ENCODE measurements around the gene IL18.
"Not testable (repeated sequence)": the region's sequence is repeated elsewhere in the genome, so short reads cannot be mapped to it uniquely, and the experiment has no call there.

Gene IL18

DNA sequence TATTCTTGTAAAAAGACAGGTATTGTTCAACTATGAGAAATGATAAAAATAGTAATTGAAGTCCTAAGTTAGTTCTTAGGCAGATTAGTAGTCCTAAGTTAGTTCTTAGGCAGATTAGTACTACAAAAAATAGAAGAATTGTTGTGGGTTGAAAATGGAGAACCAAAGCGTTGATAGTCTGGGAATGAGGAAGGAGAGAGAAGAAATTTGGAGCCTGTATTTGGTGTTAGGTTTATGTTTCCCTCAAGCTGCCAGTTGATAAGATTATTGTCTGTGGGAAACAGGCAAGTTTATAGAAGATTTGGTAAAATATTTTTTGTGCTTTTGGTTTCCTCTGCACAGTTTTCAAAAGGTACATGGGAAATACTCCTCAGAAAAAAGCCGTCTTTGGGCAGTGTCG lies 15.0 kb upstream of the IL18 start:
- Mint-ChIP-seq H3K4me3 (no peak overlapping the region), H3K9me3 (peaks cover 3% of the 10 kb centered on the region), H3K27me3 (peaks cover 27% of the 10 kb centered on the region), H3K4me1 (peaks cover 22% of the 10 kb centered on the region), H3K27ac (no peak overlapping the region), H3K36me3 (ENCODE audit: low read depth) (no peaks in the 10 kb centered on the region)
- no peak for ATAC-seq
- DNase-seq: no peak

DNA sequence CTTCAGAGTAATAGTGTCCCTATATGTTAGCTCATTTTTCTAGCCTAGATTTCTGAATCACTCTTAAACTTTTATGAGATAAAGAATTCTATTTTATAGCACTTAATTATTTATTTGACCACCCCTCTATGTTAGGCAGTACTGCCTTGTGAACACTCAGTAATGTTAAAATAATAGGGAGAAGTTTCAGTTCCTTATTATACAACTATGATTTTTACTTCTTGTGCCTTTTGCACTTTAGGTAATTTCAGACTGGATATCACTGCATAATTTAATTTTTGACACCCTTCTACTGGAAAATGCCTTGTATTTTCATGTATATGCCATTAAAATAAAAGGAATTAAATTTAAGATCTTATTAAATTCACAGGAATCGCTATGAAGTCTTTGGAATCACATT lies 14.5 kb upstream of the IL18 start:
- Mint-ChIP-seq H3K4me3 (no peak overlapping the region), H3K27me3 (peaks cover 30% of the 10 kb centered on the region), H3K27ac (no peak overlapping the region), H3K9me3 (peaks cover 3% of the 10 kb centered on the region), H3K36me3 (ENCODE audit: low read depth) (no peaks in the 10 kb centered on the region), H3K4me1 (peaks cover 22% of the 10 kb centered on the region)
- no peak for DNase-seq
- no peak for ATAC-seq

DNA sequence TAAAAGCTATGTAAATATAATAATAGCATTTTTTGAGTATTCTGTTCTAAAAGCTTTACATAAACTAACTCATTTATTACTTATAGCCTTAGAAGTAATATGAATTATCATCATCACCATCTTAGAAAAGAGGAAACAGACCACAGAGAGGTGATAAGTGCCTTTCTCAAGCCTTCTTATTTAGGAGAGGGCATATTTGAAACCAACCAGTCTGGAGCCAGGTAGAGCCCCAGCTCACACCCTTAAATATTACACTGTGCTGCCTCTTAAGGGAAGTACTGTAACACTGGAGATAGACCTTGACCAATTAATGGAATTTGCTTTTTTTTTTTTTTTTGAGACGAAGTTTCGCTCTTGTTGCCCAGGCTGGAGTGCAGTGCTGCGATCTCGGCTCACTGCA lies 13.7 kb upstream of the IL18 start:
- Mint-ChIP-seq H3K27me3 (peaks cover 30% of the 10 kb centered on the region), H3K9me3 (peaks cover 3% of the 10 kb centered on the region), H3K36me3 (ENCODE audit: low read depth) (no peaks in the 10 kb centered on the region), H3K4me3 (no peak overlapping the region), H3K4me1 (peaks cover 20% of the 10 kb centered on the region), H3K27ac (no peak overlapping the region)
- DNase-seq (no peak), ATAC-seq (no peak)

DNA sequence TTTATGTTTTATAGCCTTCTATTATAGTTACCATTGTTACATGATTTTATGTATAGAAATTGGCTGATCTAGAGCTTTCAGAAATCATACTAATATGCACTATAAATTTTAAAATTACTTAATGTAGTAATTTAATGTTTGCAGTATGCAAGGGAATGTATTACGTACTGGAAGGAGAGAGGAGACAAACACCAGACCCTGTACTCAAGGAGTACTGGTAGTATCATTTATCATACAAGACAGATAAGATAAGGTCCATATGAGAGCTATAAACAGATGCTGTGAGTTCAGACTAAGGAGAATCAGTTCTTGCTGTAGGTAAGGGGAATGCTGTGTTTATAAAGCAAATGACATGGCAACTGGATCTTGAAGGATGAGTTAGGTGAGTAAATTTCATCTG lies 12.2 kb upstream of the IL18 start:
- Mint-ChIP-seq H3K4me1 (peaks cover 23% of the 10 kb centered on the region), H3K27me3 (peaks cover 30% of the 10 kb centered on the region), H3K9me3 (peaks cover 3% of the 10 kb centered on the region), H3K36me3 (ENCODE audit: low read depth) (no peaks in the 10 kb centered on the region), H3K27ac (no peak overlapping the region), H3K4me3 (no peak overlapping the region)
- ATAC-seq: no peak
- DNase-seq: no peak

DNA sequence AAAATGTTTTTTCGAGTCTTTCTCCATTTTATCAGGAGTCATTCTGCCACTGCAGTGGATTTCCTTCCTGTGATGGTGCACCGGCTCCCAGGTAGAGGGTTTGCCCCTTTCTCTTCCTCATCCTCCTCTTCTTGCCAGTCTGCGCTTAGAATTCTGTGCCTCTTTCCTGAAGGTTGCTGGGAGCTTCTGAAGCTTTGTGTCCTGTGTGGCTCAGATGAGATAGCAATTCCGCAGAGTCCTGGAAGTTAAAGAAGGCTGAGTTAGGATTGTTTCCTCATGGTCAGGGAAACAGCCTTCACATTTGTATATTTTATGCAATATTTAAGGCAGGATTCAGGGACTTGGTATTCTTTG lies 11.7 kb upstream of the IL18 start:
- Mint-ChIP-seq H3K27me3 (peaks cover 30% of the 10 kb centered on the region), H3K9me3 (no peaks in the 10 kb centered on the region), H3K4me3 (peak overlapping the region; percentile 13), H3K27ac (no peak overlapping the region), H3K36me3 (ENCODE audit: low read depth) (no peaks in the 10 kb centered on the region), H3K4me1 (peaks cover 23% of the 10 kb centered on the region)
- ATAC-seq (no peak), DNase-seq (no peak)

DNA sequence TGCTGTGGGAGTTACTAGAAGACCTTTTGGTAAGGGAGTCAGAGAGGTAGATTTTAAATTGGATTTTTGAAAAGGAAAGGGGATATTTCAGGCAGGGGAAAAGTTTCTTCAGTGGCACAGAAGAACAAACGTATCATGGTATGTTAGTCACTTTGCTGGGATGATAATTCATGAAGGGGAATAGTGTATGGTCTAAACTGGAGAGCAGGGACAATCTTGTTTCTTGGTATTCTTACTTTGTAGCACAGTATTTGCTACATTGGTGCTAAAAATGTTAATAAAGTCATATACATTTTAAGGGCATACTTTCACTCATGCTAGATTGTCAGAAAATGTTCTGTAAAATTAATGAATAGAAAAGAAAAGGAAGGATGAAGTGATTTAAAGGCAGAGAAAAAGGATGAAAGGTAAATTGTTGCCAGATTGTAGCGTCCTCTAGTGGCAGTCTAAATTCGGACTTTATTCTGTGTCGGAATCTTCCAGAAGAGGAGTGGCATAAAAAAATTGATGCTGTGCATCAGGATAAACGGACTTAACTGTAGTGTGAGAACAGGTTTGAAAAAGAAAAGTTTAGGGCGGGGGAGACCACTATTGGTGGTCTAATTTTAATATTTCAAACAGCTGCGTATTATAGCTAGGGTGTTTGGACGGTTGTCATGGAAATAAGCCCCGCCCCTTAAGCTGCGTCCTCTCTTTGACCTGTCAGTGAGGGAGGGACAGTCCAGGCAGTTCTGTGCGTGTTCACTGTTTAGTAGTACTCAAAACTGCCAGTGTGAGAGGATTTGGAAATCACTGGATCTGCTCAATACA lies 11.1 kb upstream of the IL18 start, which contains the start of gene BCO2:
Gene BCO2, plus strand, starts transcription at position 724 of the 810 bp plus-strand sequence. CDS start 90 bp downstream, outside the sequence.
- DNase-seq: peak; percentile 57
- H3K4me1 Mint-ChIP-seq: peaks cover 23% of the 10 kb centered on the region
- no peak within 1 kb of the TSS for H3K27ac Mint-ChIP-seq
- H3K4me3 Mint-ChIP-seq: peak within 1 kb of the TSS; percentile 50
- peak; percentile 80 for ATAC-seq
- no peaks in the 10 kb centered on the region for H3K9me3 Mint-ChIP-seq
- H3K36me3 Mint-ChIP-seq (ENCODE audit: low read depth): no peaks in the 10 kb centered on the region
- peaks cover 29% of the 10 kb centered on the region for H3K27me3 Mint-ChIP-seq

DNA sequence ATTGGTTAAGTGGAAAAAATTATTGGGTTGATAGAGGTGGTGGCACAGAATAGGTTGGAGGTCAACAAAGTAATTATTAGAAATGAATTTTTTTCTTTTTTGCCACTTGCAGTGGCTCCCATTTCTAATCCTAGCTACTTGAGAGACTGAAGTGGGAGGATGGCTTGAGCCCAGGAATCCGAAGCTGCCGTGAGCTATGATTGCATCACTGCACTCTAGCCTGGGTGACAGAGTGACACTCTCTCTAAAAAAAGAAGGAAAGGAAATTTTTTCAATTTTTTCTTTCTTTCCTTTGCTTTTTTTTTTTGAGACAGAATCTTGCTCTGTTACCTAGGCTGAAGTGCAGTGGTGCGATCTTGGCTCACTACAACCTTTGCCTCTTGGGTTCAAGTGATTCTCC lies 9.3 kb upstream of the IL18 start:
- Mint-ChIP-seq H3K27me3 (peaks cover 20% of the 10 kb centered on the region), H3K4me1 (peaks cover 15% of the 10 kb centered on the region), H3K9me3 (no peaks in the 10 kb centered on the region), H3K4me3 (no peak overlapping the region), H3K27ac (no peak overlapping the region), H3K36me3 (ENCODE audit: low read depth) (no peaks in the 10 kb centered on the region)
- DNase-seq (no peak), ATAC-seq (no peak)

DNA sequence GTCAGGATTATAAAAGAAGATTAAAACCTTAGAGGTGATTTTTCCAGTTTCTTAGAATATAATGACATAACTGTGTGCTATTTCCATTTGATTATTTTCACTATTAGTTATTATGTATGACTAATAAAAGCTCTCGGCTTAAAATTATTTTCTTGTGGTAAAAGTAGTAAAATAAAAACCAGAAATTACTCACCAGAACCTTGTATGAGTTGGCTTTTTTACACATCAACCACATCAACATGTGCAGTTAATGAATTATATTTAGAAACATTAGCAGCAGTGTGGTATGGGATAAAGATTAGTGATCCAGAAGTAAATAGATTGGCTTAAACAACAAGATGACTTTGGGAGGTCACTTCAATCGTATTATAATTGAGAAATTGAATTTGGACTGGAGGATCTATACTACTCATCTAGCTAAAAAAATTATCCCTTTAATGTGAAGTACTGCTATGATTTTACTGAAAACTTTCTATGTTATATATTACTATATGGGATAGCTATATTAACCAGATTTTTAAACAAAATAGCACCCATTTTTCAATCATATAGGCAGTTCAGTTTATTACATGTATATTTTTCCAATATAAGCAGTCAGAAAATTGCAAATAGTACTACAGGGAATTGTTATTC lies 8.6 kb upstream of the IL18 start:
- Mint-ChIP-seq H3K27me3 (peaks cover 17% of the 10 kb centered on the region), H3K36me3 (ENCODE audit: low read depth) (no peaks in the 10 kb centered on the region), H3K4me1 (peaks cover 15% of the 10 kb centered on the region)

DNA sequence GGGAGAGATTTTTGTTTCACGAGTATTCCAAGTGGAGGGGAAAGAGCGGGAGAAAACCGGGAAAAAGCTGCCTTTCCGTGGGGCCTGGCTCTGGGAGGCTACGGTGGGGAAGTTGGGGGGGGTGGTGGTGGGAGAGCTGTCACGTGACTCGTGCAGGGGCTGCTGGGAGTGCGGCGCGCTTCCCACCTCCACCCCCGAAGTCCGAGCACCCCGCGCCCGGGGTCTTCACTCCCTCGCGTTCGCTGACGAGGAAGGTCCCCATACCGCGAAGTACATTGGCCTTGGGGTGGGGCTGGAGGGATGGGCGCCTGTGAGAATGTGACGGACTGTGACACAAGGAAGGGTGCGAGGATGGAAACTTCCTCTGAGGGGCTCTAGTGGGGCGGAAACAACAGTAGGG lies 3.3 kb upstream of the IL18 start, which contains the start of gene TEX12:
Gene TEX12, plus strand, starts transcription at position 228 of the 400 bp plus-strand sequence. CDS start 1,897 bp downstream, outside the sequence.
- H3K27ac Mint-ChIP-seq: no peak within 1 kb of the TSS
- no peak within 1 kb of the TSS for H3K4me3 Mint-ChIP-seq
- H3K4me1 Mint-ChIP-seq: peaks cover 4% of the 10 kb centered on the region
- H3K36me3 Mint-ChIP-seq (ENCODE audit: low read depth): peaks cover 3% of the 10 kb centered on the region
- peaks cover 25% of the 10 kb centered on the region for H3K27me3 Mint-ChIP-seq
- ATAC-seq (no peak), DNase-seq (no peak)
- no peaks in the 10 kb centered on the region for H3K9me3 Mint-ChIP-seq

More for the DNA sequence above, 8.6 kb upstream of the IL18 start:
- Mint-ChIP-seq H3K9me3 (no peaks in the 10 kb centered on the region), H3K27ac (no peak overlapping the region), H3K4me3 (no peak overlapping the region)
- ATAC-seq (no peak), DNase-seq (no peak)

DNA sequence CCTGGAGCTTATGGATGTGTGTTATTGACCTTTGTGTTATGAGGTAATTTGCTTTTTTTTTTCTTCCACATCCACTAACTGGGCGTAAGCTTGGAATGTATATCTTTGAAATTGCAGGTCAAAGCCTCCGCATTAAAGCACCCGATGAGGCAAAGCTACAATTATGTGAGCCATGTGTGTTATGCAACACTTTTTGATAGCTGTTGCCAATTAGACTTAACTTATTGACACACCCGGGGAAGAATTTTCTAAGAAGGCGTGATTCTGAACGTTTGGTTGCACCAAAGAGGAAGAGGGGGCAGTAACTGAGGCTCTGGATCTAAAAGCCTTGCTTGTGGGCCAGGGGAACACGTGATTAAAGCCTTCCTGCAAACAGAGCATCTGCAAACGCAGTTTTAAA lies 2.7 kb upstream of the IL18 start:
- DNase-seq (no peak), ATAC-seq (no peak)
- peaks cover 28% of the 10 kb centered on the region for H3K27me3 Mint-ChIP-seq
- no peak overlapping the region for H3K4me3 Mint-ChIP-seq
- no peak overlapping the region for H3K27ac Mint-ChIP-seq
- H3K4me1 Mint-ChIP-seq: peaks cover 4% of the 10 kb centered on the region
- H3K9me3 Mint-ChIP-seq: no peaks in the 10 kb centered on the region
- H3K36me3 Mint-ChIP-seq (ENCODE audit: low read depth): peaks cover 3% of the 10 kb centered on the region

DNA sequence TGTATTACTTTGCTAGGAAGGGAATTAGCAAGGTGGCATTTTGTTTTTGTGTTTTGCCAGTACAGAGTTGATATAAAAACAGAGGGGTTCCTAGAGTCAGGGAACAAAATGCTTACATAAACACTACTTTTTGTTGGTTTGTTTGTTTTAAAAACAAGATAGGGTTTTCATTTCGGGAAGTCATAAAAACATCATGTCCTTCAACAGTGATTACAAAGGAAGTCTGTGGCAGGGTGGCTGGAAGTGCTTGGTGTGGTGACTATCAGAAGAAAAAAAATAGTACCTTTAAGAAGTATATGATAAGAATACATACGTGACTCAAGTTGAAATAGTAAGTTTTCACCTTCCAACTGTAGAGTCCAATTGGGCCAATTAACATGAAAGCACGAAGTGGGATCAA lies 1.2 kb upstream of the IL18 start:
- peaks cover 3% of the 10 kb centered on the region for H3K36me3 Mint-ChIP-seq (ENCODE audit: low read depth)
- ATAC-seq (no peak), DNase-seq (no peak)
- no peaks in the 10 kb centered on the region for H3K9me3 Mint-ChIP-seq
- H3K4me3 Mint-ChIP-seq: no peak overlapping the region
- H3K27me3 Mint-ChIP-seq: peaks cover 28% of the 10 kb centered on the region
- H3K27ac Mint-ChIP-seq: no peak overlapping the region
- H3K4me1 Mint-ChIP-seq: peaks cover 4% of the 10 kb centered on the region

DNA sequence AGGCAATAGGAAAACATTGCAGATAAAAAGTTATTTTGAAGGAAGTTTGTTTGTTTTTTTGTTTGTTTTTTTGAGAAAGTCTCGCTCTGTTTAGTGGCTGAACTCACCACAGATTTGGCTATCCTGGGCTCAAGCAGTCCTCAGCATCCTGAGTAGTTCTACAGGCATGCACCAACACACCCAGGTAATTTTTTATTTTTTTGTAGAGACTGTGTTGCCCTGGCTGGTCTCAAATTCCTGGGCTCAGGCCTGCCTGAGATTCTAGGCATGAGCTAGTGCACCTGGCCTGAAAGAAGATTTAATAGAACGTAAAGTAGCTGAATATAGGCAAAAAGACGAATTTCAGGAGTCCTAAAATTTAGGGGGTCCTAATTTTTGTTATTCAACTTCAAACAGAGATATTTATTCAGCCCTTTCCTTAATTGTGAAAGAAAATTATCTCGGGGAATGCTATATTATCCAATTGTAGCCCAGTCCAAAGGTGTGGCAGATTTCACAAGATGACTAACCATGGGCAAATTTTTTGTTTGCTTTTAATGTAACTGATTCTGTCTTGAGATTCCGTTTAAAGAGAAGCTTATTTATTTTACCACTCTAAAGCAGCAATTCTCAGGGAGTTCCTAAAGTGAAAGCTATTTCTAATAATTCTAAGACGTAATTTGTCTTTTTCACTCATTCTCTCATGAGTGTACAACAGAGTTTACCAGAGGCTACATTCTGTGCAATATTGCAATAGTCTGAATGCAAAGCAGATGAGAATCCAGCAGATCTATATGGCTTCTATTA lies 940 bp downstream of the IL18 start:
- DNase-seq: no peak
- Mint-ChIP-seq H3K4me3 (no peak overlapping the region), H3K27me3 (peaks cover 28% of the 10 kb centered on the region), H3K36me3 (ENCODE audit: low read depth) (peaks cover 3% of the 10 kb centered on the region), H3K9me3 (no peaks in the 10 kb centered on the region), H3K4me1 (peaks cover 4% of the 10 kb centered on the region), H3K27ac (no peak overlapping the region)
- ATAC-seq: no peak

DNA sequence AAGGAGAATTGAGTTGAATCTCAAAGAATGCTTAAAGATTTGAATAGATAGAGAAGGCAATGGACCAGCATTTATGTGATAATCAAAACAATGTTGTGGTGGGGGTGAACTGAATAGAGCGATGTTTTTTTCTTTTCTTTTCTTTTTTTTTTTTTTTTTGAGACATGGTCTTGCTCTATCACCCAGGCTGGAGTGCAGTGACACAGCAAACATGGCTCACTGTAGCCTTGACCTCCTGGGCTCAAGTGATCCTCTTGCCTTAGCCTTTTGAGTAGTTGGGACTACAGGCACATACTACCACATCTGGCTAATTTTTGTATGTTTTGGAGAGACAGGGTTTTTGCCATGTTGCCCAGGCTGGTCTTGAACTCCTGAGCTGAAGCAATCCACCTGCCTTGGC lies 1.7 kb downstream of the IL18 start:
- peaks cover 28% of the 10 kb centered on the region for H3K27me3 Mint-ChIP-seq
- not testable (repeated sequence) for DNase-seq; H3K9me3 Mint-ChIP-seq; H3K4me1 Mint-ChIP-seq; H3K4me3 Mint-ChIP-seq; H3K36me3 Mint-ChIP-seq (ENCODE audit: low read depth); H3K27ac Mint-ChIP-seq; ATAC-seq

DNA sequence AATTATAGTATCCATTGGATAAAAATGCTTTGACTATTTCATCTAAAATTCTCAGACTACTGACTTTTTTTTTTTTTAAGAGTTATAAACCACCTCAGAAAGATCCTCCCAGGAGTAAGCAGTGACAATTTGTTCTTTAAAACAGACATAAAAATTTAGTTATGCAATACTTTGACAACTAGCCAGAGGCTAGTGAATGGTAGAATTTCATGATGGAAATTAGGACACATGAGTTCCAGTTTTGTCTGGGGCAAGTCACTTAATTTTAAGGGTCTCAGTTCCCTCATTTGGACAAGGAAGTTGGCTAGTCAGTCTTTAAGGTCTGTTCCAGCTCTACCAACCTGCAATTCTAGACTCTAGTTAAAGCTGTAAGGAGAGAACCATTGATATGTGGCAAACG lies 2.9 kb downstream of the IL18 start:
- Mint-ChIP-seq H3K27ac (no peak overlapping the region), H3K27me3 (peaks cover 28% of the 10 kb centered on the region), H3K4me3 (no peak overlapping the region), H3K9me3 (no peaks in the 10 kb centered on the region), H3K36me3 (ENCODE audit: low read depth) (peaks cover 3% of the 10 kb centered on the region), H3K4me1 (peaks cover 9% of the 10 kb centered on the region)
- no peak for ATAC-seq
- no peak for DNase-seq
